DMS79 treated with DMSO at 0.1 percent for 48 hours (cell line): Measurements from ENCODE around the gene ARL3.
"Not testable (repeated sequence)": the region's sequence is repeated elsewhere in the genome, so short reads cannot be mapped to it uniquely, and the experiment has no call there.

Experiments used
- DNase-seq: peaks from one replicate; lab custom pipeline; 2025; lab: John Stamatoyannopoulos, UW

ARL3 gene

DNA sequence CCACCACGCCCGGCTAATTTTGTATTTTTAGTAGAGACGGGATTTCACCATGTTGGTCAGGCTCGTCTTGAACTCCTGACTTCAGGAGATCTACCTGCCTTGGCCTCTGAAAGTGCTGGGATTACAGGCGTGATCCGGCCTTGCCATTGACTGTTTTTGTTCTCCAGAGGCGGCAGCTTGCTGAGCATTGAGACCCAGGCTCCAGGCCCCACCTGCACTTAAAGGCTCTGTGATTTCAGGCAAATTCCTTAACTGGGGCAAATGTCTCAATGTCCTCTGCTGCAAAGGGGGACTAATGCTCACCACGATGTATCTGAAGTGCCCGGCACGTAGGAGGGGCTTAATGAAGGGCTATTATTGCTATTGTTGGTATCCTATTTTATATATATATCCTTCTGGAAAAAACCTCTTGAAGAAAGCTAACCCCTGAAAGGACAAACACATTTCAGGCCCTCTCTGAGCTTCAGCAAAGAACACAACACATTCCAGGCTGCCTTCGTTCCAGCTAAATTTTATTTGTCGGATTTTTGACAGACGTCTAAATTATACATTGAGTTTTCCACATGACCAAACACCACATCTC is 40.9 kb downstream of the ARL3 start:
- DNase-seq, result no peak

DNA sequence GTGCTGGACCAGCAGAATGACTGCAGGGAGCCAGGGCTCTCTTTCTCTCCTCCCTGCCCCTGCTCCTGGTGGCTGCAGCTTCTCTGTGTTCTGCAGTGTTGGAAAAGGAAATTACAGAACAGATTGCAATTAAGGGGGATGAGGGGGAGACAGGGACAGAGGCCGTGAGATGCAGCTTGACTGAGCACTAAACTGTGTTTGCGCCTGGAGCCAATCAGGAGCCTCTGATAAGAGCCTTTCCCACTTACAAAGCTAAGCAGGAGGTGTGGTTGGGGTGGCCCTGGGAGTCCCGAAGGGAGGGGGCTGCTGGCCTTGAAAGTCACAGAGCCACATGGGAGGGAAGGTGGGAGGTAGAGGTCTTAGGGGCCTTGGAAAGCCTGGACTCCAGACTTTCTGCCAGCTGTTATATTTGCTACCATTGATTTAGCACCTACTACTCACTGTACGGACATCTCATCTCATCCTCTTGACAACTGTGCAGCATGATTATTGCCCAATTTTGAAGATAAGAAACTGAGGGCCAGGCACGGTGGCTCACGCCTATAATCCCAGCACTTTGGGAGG is 43.2 kb downstream of the ARL3 start:
- DNase-seq, result no peak

DNA sequence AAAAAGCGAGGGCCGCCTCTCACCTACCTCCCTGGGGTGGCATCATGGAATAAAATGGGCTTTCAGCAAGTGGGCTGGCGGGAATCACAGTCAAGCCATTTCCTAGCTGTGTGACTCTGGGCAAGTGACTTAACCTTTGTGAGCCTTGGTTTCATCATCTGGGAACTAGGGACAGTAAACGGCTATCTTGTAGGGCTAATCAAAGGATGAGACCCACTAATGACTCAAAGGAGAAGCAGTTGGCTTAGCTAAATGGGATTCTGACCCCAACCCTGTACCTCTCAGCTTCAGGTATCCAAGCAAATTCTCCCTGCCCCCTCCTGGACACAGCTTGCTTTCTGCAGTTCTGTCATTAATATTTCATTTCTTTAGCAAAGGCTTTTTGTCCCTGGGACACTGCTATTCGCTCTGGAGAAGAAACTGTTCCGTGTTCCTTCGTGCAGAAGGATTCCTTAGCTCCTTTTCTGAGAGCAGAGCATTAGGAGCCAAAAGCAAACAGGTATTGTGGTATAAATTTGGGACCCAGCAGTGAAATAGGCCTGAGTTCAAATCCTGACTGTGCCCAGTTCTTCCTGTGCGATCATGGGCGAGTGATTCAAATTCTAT is 44.0 kb downstream of the ARL3 start:
- no peak for DNase-seq

DNA sequence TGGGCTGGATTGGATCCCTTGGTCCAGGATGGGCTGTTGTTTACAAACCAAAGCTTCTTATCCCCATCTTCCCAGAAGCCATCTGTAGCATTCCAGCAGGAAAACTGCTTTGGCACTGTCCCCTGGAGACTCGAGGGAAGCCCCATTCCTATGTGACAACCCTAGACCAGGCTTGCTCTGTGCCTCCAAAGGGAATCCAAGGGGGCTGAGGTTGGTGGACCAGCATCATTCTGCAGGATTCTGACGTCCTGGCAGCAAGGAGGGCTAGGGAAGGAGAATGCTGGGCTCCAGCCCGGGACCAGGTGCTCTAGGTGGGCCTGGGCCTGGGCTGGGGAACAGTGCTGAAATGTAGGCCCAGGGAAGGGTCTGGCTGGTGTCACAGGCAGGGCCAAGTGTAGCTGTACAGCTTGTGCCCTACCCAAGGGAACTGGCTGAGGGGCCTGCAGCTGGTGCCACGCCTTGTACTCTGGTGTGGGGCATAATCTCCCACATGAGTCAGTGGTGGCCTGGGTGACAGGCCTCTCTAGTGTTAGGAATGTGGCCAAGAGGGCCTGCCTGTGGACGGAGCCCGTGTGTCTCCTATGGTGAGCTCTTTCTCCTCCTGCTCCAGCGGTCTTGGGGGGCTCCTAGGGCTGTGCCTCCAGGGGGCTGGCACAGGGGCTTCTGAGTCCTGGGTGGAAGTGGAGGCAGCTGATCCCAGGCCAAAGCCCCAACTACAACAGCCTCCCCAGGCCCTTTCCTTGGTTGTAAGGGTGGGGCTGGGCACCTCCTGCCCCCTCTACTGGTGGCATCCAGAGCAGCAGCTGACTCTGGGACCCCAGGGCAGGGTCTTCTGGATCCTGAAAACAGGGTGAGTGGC is 44.8 kb downstream of the ARL3 start:
- no peak for DNase-seq

DNA sequence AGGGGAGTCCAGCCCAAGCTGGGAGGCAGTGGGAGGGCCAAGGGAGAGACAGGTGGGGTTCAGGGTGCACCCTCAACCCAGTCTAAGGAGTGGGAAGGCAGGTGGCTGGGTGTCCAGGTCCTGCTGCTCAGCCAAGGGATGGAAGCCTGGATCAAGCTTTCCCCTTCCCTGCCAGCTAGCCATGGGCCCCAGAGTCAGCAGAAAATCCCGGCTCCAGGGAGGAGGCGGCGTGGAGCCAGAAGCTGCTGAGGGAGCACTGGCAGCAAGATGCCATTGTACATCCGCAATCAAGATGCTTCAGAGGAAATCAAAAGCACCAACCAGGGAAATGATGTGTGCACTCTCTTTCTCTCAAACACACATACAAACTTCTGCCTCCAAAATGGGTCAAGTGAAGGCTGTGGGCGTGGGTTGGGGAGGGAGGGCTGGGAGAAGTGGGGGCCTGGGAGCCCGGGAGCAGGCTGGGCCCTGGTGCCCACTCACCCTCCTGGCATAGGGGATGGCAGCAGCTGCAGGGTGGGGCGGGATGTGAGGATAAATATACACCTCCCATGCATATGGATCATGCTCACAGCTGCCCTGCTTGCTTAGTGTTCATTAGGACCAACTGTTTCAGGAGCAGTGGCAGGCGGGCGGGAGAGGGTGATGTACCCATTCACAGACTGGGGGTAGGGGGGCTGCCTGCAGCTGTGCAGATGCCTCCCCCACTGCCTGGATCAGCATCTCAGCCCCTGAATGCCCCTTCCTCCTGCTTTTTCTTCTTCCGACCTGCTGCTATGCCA is 45.7 kb downstream of the ARL3 start:
- no peak for DNase-seq

DNA sequence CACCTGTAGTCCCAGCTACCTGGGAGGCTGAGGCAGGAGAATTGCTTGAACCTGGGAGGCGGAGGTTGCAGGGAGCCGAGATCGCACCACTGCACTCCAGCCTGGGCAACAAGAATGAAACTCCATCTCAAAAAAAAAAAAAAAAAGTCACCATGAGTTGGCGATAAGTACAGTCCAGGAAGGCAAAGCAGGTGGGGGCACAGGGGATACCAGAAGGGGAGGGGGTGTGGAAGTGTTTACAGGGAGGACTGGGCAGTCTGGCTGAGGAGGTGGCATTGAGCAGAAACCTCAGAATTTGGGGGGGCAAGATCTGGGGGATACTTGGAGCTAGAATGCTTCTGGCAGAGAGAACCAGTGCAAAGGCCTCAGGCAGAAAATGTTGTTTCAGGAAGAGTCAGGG is 46.8 kb downstream of the ARL3 start:
- DNase-seq, result not testable (repeated sequence)

DNA sequence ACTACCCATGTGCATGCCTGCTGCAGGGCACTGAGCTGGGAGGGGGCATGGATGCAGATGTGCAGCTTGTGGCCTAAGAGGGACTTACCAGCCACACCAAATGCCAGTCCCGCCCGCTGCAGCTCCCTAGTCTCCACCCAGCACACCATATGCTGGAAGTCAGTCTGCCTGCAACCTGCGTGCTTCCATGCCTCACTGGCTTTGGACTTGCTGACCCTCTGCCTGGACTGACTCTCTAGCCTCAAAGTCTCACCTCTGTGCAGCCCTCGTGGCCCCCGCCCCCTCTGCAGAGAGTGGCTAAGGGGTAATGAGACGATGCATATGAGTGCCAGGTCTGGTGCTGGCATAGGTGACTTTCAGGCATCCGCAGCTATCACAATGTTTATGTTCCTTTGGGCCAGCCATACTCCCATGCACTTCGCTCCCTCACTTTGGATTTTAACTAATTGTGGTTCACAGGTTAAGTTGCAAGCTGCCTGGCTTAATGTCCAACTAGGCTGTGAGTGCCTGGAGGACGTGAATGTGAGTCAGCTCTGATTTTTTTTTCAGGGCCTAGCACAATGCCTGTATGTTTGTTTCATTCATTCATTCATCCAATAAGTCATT is 48.2 kb downstream of the ARL3 start:
- DNase-seq, result no peak

DNA sequence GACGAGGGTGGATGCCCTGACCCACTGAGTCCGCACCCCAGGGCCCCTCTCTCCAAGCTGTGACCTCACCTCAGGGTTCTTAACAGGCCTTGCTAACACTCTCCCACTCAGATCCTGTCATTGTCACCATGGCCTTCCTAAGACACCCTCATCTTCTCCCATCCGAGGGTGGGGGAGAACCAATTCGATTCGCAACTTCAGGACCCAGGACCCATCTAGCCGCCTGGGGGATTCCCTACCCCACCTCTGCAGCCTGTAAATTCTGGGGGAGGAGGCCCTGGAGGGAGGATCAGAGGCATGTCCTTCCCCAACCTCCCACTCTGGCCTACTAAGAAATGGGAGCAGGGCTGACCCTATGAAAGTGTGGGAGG is 52.6 kb downstream of the ARL3 start:
- no peak for DNase-seq

DNA sequence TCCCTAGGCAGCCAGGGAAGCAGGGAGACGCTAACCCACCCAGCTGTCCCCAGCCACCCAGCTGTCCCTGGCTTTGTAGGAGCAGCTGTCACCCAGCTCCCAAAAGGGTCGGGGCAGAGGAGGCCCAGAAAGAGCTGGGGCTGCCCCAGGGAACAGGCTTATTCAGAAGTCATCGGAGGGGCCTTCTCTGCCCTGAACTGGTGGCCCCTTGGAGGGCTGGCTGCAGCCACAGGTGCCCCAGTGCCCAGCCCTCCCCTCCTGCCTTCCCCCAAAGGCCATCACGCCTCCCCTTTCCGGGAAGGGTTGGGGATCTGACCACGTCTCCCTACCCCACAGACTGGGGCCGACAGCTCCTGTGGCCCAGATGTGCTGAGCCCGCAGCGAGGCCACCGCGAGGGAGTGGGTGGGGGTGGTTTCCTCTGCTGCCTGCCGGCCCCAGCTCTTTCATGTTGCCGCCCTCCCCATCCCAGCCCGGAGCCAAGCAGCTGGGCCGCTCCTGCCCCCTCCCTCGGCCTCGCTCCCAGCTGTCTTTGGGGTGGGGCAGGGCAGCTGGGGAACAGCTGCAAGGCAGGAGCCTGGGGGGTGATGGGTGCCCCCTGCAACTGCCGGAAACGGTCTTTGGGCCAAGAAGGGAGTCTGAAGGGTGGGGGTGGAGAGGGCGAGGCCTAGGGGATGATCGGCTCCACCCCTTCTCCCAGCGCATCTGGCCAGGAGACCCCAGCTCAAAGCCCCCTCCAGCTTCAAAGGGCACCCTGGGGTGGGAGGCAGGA is 53.1 kb downstream of the ARL3 start:
- DNase-seq, result no peak

DNA sequence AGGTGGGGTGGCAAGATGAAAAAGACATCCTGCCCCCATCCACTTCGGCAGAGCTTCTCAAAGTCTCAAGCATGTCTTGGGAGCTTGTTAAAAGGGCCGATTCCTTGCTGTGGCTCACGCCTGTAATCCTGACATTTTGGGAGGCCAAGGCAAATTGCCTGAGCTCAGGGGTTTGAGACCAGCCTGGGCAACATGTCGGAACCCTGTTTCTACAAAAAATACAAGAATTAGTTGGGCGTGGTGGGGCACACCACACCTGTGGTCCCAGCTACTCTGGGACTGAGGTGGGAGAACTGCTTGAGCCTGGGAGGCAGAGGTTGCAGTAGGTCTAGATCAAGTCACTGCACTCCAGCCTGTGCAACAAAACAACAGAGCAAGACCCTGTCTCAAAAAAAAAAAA is 55.4 kb downstream of the ARL3 start:
- DNase-seq, result no peak

DNA sequence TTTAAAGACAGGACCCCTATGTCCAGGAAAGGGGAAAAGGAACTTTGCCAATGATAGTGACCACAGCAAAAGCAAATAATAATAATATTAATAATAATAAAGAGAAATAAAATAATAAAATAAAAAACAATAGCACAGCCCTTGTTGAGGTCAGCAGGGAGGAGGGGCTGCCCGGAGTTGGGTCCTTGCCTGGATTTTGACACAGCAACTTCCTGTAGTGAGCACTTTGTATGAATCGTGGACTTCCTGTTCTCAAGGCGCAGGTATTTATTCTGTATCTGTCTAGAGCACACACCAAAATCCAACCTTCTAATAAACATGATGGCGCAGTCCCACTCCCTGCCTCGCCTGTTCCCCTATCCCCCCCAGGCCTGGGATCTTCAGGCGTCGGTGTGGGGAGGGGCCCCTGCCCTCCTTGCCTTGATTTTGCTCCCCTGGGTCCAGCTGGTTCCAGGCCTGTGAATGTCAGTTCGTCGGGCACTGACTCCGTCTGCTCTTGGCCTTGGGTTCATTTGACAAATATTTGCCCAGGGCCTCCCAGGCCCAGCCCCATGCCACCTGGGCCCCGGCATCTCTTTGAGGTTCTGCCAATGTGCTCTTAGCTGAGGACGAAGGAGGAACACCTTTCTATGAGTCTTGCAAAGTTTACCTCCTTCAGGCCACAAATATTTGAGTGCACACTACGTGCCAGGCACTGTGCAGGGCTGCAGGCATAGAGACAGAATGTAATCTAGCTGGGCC is 56.0 kb downstream of the ARL3 start:
- DNase-seq, result no peak

DNA sequence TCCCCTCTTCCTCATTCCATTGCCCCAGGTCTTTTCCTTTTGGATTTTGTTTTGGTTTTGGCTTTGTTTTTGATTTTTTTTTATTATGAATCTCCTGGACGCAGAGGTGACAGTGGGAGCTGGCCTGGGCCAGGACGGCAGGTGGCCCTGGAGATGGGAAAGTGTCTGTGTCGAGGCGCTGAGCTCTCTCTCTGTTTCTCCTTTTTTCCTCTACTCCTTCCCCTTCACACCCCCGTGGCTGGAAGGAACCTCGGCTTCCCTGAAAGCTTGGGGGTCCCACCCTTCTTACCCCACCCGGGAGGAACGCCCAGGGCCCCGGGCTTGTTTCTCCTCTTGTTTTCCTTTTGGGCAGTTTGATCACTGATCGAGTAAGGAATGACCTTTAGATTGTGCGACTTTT is 56.7 kb downstream of the ARL3 start:
- no peak for DNase-seq

DNA sequence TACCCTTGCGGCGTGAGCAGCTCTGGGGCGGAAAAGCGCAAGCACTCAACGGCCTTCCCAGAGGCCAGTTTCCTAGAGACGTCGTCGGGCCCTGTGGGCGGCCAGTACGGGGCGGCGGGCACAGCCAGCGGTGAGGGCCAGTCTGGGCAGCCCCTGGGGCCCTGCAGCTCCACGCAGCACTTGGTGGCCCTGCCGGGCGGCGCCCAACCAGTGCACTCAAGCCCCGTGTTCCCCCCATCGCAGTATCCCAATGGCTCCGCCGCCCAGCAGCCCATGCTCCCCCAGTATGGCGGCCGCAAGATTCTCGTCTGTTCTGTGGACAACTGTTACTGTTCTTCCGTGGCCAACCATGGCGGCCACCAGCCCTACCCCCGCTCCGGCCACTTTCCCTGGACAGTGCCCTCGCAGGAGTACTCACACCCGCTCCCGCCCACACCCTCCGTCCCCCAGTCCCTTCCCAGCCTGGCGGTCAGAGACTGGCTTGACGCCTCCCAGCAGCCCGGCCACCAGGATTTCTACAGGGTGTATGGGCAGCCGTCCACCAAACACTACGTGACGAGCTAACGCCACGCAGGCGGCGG is 57.3 kb downstream of the ARL3 start:
- DNase-seq, result no peak

DNA sequence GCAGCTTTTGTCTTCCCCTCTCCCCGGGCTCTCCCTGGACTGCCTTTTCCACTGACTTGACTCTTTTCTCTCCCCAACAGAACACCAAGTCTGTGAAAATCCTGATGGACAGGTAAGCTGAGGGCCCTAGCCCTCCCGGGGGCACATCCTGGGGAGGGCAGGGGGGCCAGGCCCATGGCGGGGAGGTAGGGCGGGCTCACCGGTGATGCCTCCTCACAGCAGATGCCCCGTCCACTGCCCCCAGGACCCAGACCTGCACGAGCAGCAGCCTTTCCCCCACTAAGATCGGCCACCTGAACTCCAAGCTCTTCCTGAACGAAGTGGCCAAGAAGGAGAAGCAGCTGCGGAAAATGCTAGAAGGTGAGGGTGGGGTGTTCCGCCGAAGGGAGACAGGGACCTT is 58.2 kb downstream of the ARL3 start:
- DNase-seq, result no peak

DNA sequence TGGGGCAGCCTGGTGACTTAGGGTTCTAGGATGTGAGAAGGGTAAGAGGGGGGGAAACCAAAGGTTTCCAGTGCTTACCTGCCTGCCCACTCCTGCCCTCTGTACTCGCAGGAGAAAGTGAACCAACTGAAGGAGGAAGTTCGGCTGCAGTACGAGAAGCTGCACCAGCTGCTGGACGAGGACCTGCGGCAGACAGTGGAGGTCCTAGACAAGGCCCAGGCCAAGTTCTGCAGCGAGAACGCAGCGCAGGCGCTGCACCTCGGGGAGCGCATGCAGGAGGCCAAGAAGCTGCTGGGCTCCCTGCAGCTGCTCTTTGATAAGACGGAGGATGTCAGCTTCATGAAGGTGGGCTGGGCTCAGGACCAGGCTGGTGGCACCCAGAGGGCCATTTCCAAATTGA is 59.2 kb downstream of the ARL3 start:
- no peak for DNase-seq

DNA sequence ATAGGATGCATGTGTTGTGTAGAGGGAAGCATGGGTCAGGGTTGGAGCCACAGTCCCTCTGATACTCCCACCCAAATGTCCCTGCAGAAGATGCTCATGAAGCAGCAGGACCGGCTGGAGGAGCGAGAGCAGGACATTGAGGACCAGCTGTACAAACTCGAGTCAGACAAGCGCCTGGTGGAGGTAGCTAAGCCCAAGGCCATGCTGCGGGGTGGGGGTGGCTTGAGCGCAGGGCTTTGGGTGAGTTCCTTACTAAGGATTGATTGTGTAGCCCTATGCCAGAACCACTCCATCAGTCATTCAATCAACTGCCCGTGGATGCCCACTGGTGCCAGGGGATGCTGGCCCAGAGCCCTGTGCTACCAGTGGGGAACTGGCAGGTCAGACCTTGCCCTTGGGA is 59.6 kb downstream of the ARL3 start:
- DNase-seq, result no peak

DNA sequence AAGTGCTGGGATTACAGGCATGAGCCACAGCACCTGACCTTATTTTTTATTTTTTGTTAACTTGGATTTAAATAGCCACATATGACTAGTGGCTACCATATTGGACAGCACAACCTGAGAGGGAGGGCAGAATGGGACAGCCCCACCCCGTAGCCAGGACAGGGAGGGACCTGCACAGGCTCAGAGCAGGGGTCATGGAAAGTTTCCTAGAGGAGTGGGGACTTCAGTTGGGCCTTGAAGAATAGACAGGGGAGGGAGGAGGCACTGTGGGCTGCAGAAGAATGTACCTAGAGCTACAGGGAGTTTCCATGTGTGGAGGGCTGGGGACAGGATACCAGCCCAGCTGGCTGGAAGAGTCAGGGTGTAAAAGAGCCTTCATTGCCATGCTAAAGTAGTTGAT is 61.1 kb downstream of the ARL3 start:
- DNase-seq, result no peak

DNA sequence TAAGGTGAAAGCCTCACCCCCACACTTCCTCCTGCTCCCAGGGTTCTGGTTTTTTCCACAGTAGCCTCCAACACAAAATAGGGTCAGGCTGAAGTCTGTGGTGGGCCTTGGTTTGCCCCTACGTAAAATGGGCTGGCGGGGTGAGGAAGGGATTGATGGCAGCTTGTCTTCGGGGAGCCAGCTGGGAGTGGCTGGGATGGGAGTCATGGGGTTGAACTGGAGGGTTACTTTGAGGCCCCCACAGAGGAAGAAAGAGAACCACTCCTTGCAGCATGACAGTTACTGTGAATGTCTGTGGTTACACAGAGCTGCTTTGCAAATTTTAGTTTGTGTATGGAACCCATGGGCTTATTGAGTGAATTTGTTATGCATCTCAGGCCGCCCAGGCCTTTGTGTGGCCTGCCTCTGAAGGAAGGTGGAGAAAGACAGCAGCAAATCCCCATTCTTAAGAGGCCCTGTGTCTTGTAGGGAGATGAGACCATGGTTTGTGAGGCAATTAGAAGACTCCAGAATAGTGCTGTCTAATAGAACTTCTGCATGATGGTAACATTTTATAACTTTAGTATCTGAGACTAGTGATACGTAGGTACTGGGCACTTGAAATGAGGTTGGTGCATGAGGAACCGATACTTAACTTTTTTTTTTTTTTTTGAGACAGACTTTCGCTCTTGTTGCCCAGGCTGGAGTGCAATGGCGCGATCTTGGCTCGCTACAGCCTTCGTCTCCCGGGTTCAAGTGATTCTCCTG is 61.9 kb downstream of the ARL3 start:
- no peak for DNase-seq

DNA sequence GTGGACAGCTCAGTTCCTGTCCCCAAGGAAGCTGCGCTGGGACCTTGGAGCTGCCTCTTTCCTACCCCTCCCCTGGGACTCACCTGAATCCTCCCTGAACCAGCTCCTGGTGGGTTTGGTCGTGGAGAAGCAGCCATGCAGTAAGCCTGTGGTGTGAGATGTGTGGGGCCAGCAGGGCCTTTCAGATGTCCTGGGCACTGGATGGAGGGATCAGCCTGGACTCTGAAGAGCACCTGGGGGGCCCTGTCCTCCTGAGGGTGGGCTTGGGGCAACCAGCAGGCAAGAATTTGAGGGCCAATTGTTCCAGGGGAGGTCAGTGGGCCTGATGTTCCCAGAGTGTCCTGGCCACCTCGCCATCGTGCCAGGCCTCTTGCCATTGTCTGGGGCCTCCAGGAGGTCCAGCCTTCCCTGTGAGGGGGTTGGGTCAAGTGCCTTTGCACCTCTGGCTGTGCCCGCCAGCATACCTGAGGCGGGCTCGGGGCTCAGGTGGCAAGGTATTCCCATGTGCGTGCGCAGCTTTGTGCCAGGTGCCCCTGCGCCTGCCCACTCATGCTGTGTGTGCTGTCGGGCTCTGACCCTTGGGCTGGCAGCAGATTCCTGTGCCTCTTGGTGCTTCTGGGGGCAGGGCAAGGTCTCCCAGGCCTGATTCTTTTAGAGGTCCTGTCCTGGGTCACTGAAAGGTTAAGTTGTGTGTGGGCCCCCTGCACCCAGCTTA is 62.6 kb downstream of the ARL3 start:
- no peak for DNase-seq
